GM06990 (cell line): Measurements from ENCODE around the gene ZNF226.
"Not testable (repeated sequence)": the region's sequence is repeated elsewhere in the genome, so short reads cannot be mapped to it uniquely, and the experiment has no call there.

Source experiments
- DNase-seq: peaks from one replicate; pipeline ENCODE4 v3.0.0-alpha.2; 2011; ENCODE audit not compliant: insufficient read length; ENCODE audit errors: extremely low read depth
- H3K27me3 ChIP-seq: replicated peaks from 2 replicates; pipeline ENCODE4 v1.6.0; 2011; ENCODE audit warnings: low read length; ENCODE audit not compliant: control insufficient read depth, insufficient read depth
- H3K36me3 ChIP-seq: 2 replicates; pipeline ENCODE4 v1.5.1; 2011; ENCODE audit warnings: low read length; ENCODE audit not compliant: control insufficient read depth, insufficient read depth
- H3K4me3 ChIP-seq: replicated peaks from 2 replicates; pipeline ENCODE4 v1.5.1; 2011; ENCODE audit warnings: low read depth, mild to moderate bottlenecking, control low read depth, low read length
- CTCF ChIP-seq: IDR thresholded peaks from 2 replicates; pipeline ENCODE4 v1.5.1; 2011; ENCODE audit warnings: low read length, control low read depth, mild to moderate bottlenecking, inconsistent platforms; ENCODE audit not compliant: insufficient read depth, poor library complexity, severe bottlenecking

ZNF226 gene

GRCh38 chr19:44164673-44165512 is at the start of gene ZNF226:
Gene ZNF226 (plus strand): TSS chr19:44165100. CDS start chr19:44170081, 4,981 bp downstream.
- TF ChIP-seq CTCF: no peak
- no peaks in the 10 kb centered on the region for H3K27me3 ChIP-seq
- peaks cover 6% of the 10 kb centered on the region for H3K36me3 ChIP-seq
- peak; percentile 80 for DNase-seq
- H3K4me3 ChIP-seq: peak within 1 kb of the TSS; percentile 78

- not testable (repeated sequence) for DNase-seq, H3K4me3 ChIP-seq, H3K36me3 ChIP-seq, H3K27me3 ChIP-seq
Observed at GRCh38 chr19:44121162-44121561, 43.7 kb upstream of the ZNF226 start.

GRCh38 chr19:44131955-44132354 is 32.9 kb upstream of the ZNF226 start:
- Histone ChIP-seq H3K27me3 (no peaks in the 10 kb centered on the region), H3K36me3 (peaks cover 5% of the 10 kb centered on the region), H3K4me3 (no peak overlapping the region)
- TF ChIP-seq CTCF: no peak
- DNase-seq: no peak

DNA sequence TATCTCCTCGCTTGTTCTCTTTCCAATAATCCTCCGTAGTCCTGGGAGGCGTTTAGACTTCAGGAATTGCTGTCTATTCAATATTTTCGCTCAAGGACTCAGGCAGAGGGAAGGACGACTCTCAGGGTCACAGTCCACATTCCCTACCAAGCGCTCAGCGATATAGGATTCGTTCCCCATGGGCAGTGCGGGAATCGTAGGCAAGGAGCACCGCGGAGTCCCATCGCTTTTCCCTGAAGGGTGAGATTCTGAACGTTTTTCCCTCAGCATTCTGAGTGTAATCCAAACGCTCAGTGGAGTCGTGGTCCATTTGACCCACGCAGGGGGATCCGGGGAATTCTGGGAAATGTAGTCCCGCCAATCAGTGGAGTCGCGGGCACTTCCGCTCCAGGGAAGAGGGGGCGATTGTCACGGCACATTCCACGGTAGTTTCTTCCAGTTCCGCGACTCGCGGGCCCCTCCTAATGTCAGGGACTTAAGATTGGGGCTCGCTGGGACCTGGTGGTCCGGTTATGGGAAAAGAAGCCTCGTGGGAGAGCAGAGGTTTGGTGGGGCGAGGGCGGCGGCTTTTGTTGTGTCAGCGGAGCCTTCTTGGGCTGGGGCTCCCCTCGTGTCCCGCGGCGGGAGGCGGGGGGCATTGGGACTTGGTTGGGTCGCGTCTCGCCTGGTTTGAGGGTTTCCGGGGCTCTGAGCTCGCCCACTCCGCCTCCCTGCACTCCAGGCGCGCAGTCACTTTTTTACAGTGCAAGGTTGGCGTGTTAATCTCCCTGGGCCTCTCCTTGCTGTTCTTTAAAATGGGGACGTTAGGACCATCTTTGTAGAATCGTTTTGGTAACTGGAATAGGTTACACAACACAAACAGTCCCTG is 23.5 kb upstream of the ZNF226 start, which contains the start of gene ZNF234:
Gene ZNF234 (plus strand): TSS at position 364 of the 868 bp plus-strand sequence. CDS start 3,079 bp downstream, outside the sequence.
- Histone ChIP-seq H3K4me3 (peak within 1 kb of the TSS; percentile 82), H3K36me3 (no peaks in the 10 kb centered on the region; the same call in 1 of the 2 replicates), H3K27me3 (no peaks in the 10 kb centered on the region)
- peak; percentile 68 for DNase-seq
- TF ChIP-seq CTCF: no peak

GRCh38 chr19:44142059-44142433 is 22.9 kb upstream of the ZNF226 start:
- Histone ChIP-seq H3K36me3 (no peaks in the 10 kb centered on the region; the same call in 1 of the 2 replicates), H3K27me3 (no peaks in the 10 kb centered on the region), H3K4me3 (peak overlapping the region; percentile 82)
- DNase-seq: no peak
- no peak for TF ChIP-seq CTCF

GRCh38 chr19:44149776-44150175 is 15.1 kb upstream of the ZNF226 start:
- no peak for TF ChIP-seq CTCF
- H3K27me3 ChIP-seq: no peaks in the 10 kb centered on the region
- peaks cover 7% of the 10 kb centered on the region for H3K36me3 ChIP-seq
- DNase-seq: no peak
- H3K4me3 ChIP-seq: no peak overlapping the region
